Immature natural killer cell (primary cell): ENCODE measurements around the gene PDPK1. TPM values are rescaled to one million over a fixed set of nuclear protein-coding genes. Genes with fewer than 3 reads are reported as not detected.
A peak's percentile ranks its signal among the peaks of the same experiment; 100 is the strongest.

Experiments used
- DNase-seq, 3 donors: peaks; one replicate each; pipeline ENCODE4 v3.0.0; 2022; ENCODE audit warnings: mixed read lengths in 1 of 3
- H3K27ac Mint-ChIP-seq, 6 donors: one replicate each; pipeline ENCODE4 v1.8.0; 2020; ENCODE audit warnings: mixed read lengths in 6 of 6, mild to moderate bottlenecking in 5 of 6, inconsistent platforms in 4 of 6, moderate library complexity in 3 of 6
- H3K27me3 Mint-ChIP-seq, 3 donors: one replicate each; pipeline ENCODE4 v1.8.0; 2020 to 2021; ENCODE audit warnings: low read depth in 3 of 3, mild to moderate bottlenecking in 3 of 3, mixed read lengths in 3 of 3, moderate library complexity in 3 of 3, inconsistent platforms in 1 of 3
- H3K36me3 Mint-ChIP-seq, 3 donors: one replicate each; pipeline ENCODE4 v1.8.0; 2020; ENCODE audit warnings: mixed read lengths in 3 of 3, inconsistent platforms in 2 of 3, mild to moderate bottlenecking in 2 of 3
- H3K4me1 Mint-ChIP-seq, 2 donors: one replicate each; pipeline ENCODE4 v1.8.0; 2020; ENCODE audit warnings: inconsistent platforms in 2 of 2, mild to moderate bottlenecking in 2 of 2, mixed read lengths in 2 of 2, moderate library complexity in 1 of 2
- H3K4me3 Mint-ChIP-seq, 5 donors: one replicate each; pipeline ENCODE4 v1.8.0; 2020; ENCODE audit warnings: mild to moderate bottlenecking in 5 of 5, mixed read lengths in 5 of 5, inconsistent platforms in 3 of 5, moderate library complexity in 3 of 5
- H3K9me3 Mint-ChIP-seq, 6 donors: one replicate each; pipeline ENCODE4 v1.8.0; 2020; ENCODE audit warnings: mild to moderate bottlenecking in 6 of 6, mixed read lengths in 6 of 6, inconsistent platforms in 4 of 6, moderate library complexity in 3 of 6
- polyA plus RNA-seq, 3 donors: library from polyadenylated mRNA; unstranded; fragments of 300-500 nt; fragmentation: Illumina TruSeq; gene quantifications; one replicate each; pipeline ENCODE4 v1.2.3, GENCODE V29; 2021

Gene PDPK1
- polyA plus RNA-seq, 3 donors from 2014 or later = 26.3 to 48.8 (median 27.1) TPM

- Mint-ChIP-seq H3K4me1 (peaks cover 14 to 20% of the 10 kb centered on the region in 2 donors), H3K27ac (peak overlapping the region in 2 of 6 donors; percentile 67 to 69), H3K27me3 (peaks cover 18 to 24% (median 24%) of the 10 kb centered on the region in 3 donors), H3K36me3 (peaks cover 4 to 8% (median 8%) of the 10 kb centered on the region in 3 donors), H3K4me3 (peak overlapping the region in 1 of 5 donors; percentile 1), H3K9me3 (no peaks in the 10 kb centered on the region)
- no peak for DNase-seq
These were observed 13.4 kb upstream of the PDPK1 start for GRCh38 chr16:2524339-2524938.

- no peak for DNase-seq
- Mint-ChIP-seq H3K4me1 (peaks cover 5 to 8% of the 10 kb centered on the region in 2 donors), H3K27ac (no peak overlapping the region), H3K27me3 (peaks cover 8 to 12% (median 10%) of the 10 kb centered on the region in 3 donors), H3K9me3 (no peaks in the 10 kb centered on the region), H3K36me3 (peaks cover 4 to 8% (median 8%) of the 10 kb centered on the region in 3 donors), H3K4me3 (no peak overlapping the region)
These were observed 11.7 kb upstream of the PDPK1 start for GRCh38 chr16:2526135-2526534.

GRCh38 chr16:2527071-2527783 lies 10.6 kb upstream of the PDPK1 start:
- H3K27me3 Mint-ChIP-seq = peaks cover 8 to 19% (median 13%) of the 10 kb centered on the region in 3 donors
- no peak for DNase-seq
- H3K4me1 Mint-ChIP-seq = peaks cover 7 to 9% of the 10 kb centered on the region in 2 donors
- H3K27ac Mint-ChIP-seq = no peak overlapping the region
- no peaks in the 10 kb centered on the region for H3K9me3 Mint-ChIP-seq
- no peak overlapping the region for H3K4me3 Mint-ChIP-seq
- peaks cover 4 to 8% (median 8%) of the 10 kb centered on the region in 3 donors for H3K36me3 Mint-ChIP-seq

GRCh38 chr16:2527784-2528100 lies 10.1 kb upstream of the PDPK1 start:
- H3K27me3 Mint-ChIP-seq = peaks cover 13 to 23% (median 16%) of the 10 kb centered on the region in 3 donors
- peaks cover 10% of the 10 kb centered on the region in 2 donors for H3K4me1 Mint-ChIP-seq
- H3K4me3 Mint-ChIP-seq = no peak overlapping the region

GRCh38 chr16:2528161-2529060 lies 9.4 kb upstream of the PDPK1 start:
- H3K27ac Mint-ChIP-seq = no peak overlapping the region
- H3K4me3 Mint-ChIP-seq = no peak overlapping the region
- DNase-seq = no peak
- H3K9me3 Mint-ChIP-seq = no peaks in the 10 kb centered on the region
- H3K4me1 Mint-ChIP-seq = peaks cover 12 to 13% of the 10 kb centered on the region in 2 donors
- peaks cover 19 to 27% (median 22%) of the 10 kb centered on the region in 3 donors for H3K27me3 Mint-ChIP-seq
- H3K36me3 Mint-ChIP-seq = peaks cover 4 to 8% (median 8%) of the 10 kb centered on the region in 3 donors

More at GRCh38 chr16:2527784-2528100, 10.1 kb upstream of the PDPK1 start:
- no peak overlapping the region for H3K27ac Mint-ChIP-seq
- H3K36me3 Mint-ChIP-seq = peaks cover 4 to 8% (median 8%) of the 10 kb centered on the region in 3 donors
- H3K9me3 Mint-ChIP-seq = no peaks in the 10 kb centered on the region
- DNase-seq = no peak

- Mint-ChIP-seq H3K27me3 (peaks cover 28 to 31% (median 31%) of the 10 kb centered on the region in 3 donors), H3K36me3 (peaks cover 3 to 6% (median 5%) of the 10 kb centered on the region in 3 donors), H3K9me3 (peaks cover 0 to 3% (median 0%) of the 10 kb centered on the region in 6 donors), H3K4me1 (peaks cover 18 to 19% of the 10 kb centered on the region in 2 donors), H3K27ac (peak overlapping the region in 1 of 6 donors; percentile 60), H3K4me3 (no peak overlapping the region)
- DNase-seq = no peak
These were observed 8.5 kb upstream of the PDPK1 start for GRCh38 chr16:2529061-2529931.

GRCh38 chr16:2529961-2530628 lies 7.7 kb upstream of the PDPK1 start:
- peak overlapping the region in 5 of 6 donors; percentile 50 to 77 (median 75) for H3K27ac Mint-ChIP-seq
- H3K27me3 Mint-ChIP-seq = peaks cover 31 to 33% (median 33%) of the 10 kb centered on the region in 3 donors
- peaks cover 0 to 3% (median 0%) of the 10 kb centered on the region in 6 donors for H3K9me3 Mint-ChIP-seq
- peaks cover 18 to 19% of the 10 kb centered on the region in 2 donors for H3K4me1 Mint-ChIP-seq
- H3K36me3 Mint-ChIP-seq = no peaks in the 10 kb centered on the region
- DNase-seq = no peak
- H3K4me3 Mint-ChIP-seq = peak overlapping the region in 1 of 5 donors; percentile 48

- no peak for DNase-seq
- peaks cover 31 to 33% (median 33%) of the 10 kb centered on the region in 3 donors for H3K27me3 Mint-ChIP-seq
- peak overlapping the region; percentile 97 to 99 (median 99) for H3K27ac Mint-ChIP-seq
- peak overlapping the region in 4 of 5 donors; percentile 90 to 98 (median 94) for H3K4me3 Mint-ChIP-seq
- peaks cover 0 to 3% (median 0%) of the 10 kb centered on the region in 6 donors for H3K9me3 Mint-ChIP-seq
- no peaks in the 10 kb centered on the region for H3K36me3 Mint-ChIP-seq
- H3K4me1 Mint-ChIP-seq = peaks cover 19 to 20% of the 10 kb centered on the region in 2 donors
These were observed 7.0 kb upstream of the PDPK1 start for GRCh38 chr16:2530629-2531318.

- Mint-ChIP-seq H3K4me1 (peaks cover 19 to 23% of the 10 kb centered on the region in 2 donors), H3K27me3 (peaks cover 31 to 34% (median 33%) of the 10 kb centered on the region in 3 donors), H3K4me3 (peak within 1 kb of the TSS; percentile 90 to 98 (median 96)), H3K9me3 (peaks cover 0 to 3% (median 0%) of the 10 kb centered on the region in 6 donors), H3K27ac (peak within 1 kb of the TSS; percentile 97 to 99 (median 99)), H3K36me3 (no peaks in the 10 kb centered on the region)
- DNase-seq = peak in 1 of 3 donors; percentile 28
These were observed 6.5 kb upstream of the PDPK1 start, which contains the start of gene CEMP1 for GRCh38 chr16:2531371-2531695. Gene CEMP1, minus strand, starts transcription at chr16:2531408. Its CDS starts 335 bp downstream, at chr16:2531073.

GRCh38 chr16:2531696-2532493 lies 5.9 kb upstream of the PDPK1 start:
- Mint-ChIP-seq H3K27ac (peak overlapping the region; percentile 97 to 99 (median 99)), H3K36me3 (no peaks in the 10 kb centered on the region), H3K27me3 (peaks cover 33 to 35% (median 33%) of the 10 kb centered on the region in 3 donors), H3K9me3 (peaks cover 0 to 3% (median 0%) of the 10 kb centered on the region in 6 donors), H3K4me3 (peak overlapping the region; percentile 90 to 98 (median 96)), H3K4me1 (peaks cover 19 to 26% of the 10 kb centered on the region in 2 donors)
- DNase-seq = peak; percentile 97 to 98 (median 97)

GRCh38 chr16:2532494-2533141 lies 5.2 kb upstream of the PDPK1 start:
- H3K36me3 Mint-ChIP-seq = no peaks in the 10 kb centered on the region
- H3K4me3 Mint-ChIP-seq = peak overlapping the region; percentile 90 to 98 (median 96)
- peak; percentile 83 to 87 (median 86) for DNase-seq
- H3K27ac Mint-ChIP-seq = peak overlapping the region; percentile 97 to 99 (median 99)
- H3K9me3 Mint-ChIP-seq = peaks cover 0 to 3% (median 0%) of the 10 kb centered on the region in 6 donors
- peaks cover 26 to 31% of the 10 kb centered on the region in 2 donors for H3K4me1 Mint-ChIP-seq
- peaks cover 36% of the 10 kb centered on the region in 3 donors for H3K27me3 Mint-ChIP-seq
